ENCODE measurements around the gene DDX39A.
"Not testable (repeated sequence)": the region's sequence is repeated elsewhere in the genome, so short reads cannot be mapped to it uniquely, and the experiment has no call there.

DDX39A gene

DNA sequence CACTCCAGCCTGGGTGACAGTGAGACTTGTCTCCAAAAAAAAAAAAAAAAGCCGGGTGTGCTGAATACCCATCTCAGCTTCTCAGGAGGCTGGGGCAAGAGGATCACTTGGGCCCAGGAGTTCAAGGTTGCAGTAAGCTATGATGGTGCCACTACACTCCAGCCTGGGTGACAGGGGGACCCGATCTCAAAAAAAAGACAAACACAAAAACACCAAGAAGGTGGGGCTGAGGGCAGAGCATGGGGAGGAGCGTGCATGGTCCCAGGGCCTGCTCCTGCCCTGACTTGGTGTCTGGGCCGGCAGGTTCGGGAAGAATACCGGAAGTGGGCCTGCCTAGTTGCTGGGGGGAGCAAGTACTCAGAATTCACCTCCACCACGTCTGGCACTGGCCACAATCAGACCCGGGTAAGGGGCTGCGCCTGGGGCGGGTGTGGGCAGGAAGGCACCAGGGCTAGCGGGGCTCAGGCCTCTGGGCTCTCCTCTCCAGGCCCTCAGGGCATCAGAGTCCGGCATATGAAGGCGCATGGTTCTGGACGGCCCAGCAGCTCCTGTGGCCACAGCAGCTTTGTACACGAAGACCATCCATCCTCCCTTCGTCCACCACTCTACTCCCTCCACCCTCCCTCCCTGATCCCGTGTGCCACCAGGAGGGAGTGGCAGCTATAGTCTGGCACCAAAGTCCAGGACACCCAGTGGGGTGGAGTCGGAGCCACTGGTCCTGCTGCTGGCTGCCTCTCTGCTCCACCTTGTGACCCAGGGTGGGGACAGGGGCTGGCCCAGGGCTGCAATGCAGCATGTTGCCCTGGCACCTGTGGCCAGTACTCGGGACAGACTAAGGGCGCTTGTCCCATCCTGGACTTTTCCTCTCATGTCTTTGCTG is 11.3 kb downstream of the DDX39A start:
- no peak for FAIRE-seq

DNA sequence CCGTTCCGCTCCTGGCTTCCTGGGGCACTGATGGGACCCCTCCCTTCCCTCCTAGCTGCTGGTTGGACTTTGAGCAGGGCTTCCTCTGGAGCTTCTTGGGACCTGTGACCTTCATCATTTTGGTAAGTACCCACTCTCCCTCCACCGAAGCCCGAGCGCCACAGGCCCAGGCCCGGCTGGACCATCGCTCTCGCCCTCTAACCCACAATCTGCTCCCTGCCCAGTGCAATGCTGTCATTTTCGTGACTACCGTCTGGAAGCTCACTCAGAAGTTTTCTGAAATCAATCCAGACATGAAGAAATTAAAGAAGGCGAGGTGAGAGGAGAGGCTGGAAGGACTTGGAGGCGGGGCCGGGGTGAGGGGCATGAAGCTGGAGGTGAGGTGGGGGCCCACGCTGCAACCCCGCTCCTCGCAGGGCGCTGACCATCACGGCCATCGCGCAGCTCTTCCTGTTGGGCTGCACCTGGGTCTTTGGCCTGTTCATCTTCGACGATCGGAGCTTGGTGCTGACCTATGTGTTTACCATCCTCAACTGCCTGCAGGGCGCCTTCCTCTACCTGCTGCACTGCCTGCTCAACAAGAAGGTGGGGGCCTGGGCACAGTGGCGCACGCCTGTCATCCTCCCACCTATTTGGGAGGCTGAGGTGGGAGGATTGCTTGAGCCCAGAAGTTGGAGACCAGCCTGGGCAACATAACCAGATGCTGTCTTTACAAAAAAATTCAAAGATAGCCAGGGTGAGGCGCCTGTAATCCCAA is 12.3 kb downstream of the DDX39A start:
- no peak for FAIRE-seq

- FAIRE-seq: no peak
These were observed 13.1 kb downstream of the DDX39A start for GRCh38 chr19:14405758-14406644.

DNA sequence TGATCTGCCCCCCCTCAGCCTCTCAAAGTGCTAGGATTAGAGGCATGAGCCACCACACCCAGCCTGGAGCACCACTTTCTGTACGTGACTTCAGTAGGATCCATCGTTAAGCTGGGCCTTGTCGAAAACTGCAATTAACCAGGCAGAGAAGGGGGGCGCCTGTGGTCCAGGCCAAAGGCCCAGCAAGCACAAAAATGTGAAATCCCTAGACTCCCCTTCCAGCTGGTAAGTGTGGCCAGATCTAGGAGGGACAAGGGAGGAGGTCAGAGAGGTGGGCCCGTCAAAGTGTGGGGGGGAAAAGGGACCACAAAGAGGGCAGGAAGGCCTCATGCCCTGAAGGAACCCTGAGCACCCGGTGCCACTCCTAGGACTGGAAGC is 13.8 kb downstream of the DDX39A start:
- FAIRE-seq: no peak

DNA sequence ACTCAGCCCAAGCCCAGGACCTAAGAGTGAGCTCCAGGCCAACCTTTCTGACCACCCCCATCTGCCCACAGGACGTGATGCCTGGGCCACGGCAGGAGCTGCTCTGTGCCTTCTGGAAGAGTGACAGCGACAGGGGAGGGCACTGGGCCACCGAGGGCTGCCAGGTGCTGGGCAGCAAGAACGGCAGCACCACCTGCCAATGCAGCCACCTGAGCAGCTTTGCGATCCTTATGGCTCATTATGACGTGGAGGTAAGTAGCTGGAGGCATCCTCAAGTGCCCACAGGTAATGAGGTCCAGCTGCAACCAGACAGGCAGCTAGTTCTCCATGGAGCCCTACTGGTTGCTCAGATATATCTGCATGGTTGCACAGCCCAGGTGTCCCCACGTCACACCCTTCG is 14.8 kb downstream of the DDX39A start:
- FAIRE-seq: no peak

DNA sequence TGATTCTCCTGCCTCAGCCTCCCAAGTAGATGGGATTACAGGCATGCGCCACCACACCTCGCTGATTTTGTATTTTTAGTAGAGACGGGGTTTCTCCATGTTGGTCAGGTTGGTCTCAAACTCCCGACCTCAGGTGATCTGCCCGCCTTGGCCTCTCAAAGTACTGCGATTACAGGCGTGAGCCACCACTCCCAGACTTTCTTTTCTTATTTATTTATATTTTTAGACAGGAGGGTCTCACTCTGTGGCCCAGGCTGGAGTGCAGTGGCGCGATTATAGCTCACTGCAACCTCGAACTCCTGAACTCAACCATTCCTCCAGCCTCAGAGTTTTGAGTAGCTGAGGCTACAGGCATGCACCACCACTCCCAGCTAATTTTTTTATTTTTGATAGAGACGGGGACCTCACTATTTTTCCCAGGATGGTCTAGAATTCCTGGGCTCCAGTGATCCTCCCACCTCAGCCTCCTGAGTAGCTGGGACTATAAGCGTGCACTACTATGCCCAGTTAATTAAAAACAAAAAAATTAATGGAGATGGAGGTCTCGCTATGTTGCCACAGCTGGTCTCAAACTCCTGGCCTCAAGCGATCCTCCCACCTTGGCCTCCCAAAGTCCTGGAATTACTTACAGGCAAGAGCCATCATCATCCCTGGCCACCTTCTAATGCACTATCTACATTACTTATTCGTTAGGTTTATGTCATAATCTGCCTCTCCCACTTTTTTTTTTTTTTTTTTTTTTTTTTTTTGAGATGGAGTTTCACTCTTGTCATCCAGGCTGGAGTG is 15.8 kb downstream of the DDX39A start:
- FAIRE-seq: not testable (repeated sequence)

DNA sequence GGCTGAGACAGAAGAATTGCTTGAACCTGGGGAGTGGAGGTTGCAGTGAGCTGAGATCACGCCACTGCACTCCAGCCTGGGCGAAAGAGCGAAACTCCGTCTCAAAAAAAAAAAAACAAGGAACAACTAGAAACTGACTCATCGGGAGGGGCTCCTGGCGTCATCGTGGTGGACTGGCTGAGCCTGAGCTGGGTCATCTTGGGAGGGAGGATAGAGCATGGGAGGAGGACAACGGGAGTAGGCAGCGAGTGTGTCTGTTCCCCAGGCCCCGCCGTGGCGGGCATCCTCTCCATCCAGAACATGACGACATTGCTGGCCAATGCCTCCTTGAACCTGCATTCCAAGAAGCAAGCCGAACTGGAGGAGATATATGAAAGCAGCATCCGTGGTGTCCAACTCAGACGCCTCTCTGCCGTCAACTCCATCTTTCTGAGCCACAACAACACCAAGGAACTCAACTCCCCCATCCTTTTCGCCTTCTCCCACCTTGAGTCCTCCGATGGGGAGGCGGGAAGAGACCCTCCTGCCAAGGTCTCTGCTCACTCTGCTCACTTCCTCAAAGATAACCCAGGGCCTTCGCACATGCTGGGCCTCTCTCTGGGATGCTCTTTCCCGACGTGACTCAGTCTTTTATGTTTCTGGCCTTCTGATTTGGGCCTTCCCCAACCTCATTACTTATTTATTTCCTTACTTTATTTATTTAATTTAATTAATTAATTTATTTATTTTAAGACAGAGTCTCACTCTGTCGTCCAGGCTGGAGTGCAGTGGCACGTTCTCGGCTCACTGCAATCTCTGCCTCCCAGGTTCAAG is 16.6 kb downstream of the DDX39A start:
- FAIRE-seq: no peak

DNA sequence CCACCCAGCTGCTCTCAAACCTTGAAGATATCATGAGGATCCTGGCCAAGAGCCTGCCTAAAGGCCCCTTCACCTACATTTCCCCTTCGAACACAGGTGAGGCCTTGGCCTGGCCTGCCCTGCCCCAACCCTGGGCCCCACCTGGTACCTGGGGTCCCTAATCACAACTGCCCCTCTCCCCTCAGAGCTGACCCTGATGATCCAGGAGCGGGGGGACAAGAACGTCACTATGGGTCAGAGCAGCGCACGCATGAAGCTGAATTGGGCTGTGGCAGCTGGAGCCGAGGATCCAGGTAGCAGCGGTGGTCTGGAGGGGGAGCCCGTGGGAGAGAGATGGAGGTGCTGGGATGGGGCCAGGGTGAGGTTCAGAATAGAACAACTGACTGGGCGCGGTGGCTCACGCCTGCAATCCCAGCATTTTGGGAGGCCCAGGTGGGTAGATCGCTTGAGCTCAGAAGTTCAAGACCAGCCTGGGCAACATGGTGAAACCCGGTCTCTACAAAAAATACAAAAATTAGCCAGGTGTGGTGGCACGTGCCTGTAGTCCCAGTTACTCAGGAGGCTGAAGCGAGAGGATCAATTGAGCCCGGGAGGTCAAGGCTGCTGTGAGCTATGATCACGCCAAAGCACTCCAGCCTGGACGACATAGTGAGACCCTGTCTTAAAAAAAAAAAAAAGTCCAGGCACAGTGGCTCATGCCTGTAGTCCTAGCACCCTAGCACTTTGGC is 17.5 kb downstream of the DDX39A start:
- FAIRE-seq: no peak

- no peak for FAIRE-seq
These were observed 18.1 kb downstream of the DDX39A start for GRCh38 chr19:14400951-14401431.

DNA sequence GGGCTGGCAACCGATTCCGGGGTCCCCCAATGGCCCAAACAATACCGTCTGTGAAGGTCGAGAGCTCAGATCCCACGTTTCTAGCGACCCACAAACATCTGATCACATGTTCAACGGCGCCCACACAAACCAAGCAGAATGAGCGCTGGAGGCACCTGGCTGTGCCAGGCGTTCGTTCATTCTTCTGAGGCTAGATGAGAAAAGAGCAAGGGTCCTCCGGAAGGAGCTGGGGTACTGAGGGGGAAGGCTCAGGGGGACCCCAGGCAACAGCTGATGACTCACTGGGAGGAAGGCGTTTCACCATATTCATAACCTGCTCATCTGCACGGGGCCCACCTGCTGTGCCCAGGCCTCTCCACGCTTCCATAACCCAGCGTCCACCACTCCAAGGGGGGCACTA is 22.0 kb downstream of the DDX39A start:
- FAIRE-seq: not testable (repeated sequence)

- FAIRE-seq: not testable (repeated sequence)
These were observed 22.4 kb downstream of the DDX39A start for GRCh38 chr19:14396730-14397129.

DNA sequence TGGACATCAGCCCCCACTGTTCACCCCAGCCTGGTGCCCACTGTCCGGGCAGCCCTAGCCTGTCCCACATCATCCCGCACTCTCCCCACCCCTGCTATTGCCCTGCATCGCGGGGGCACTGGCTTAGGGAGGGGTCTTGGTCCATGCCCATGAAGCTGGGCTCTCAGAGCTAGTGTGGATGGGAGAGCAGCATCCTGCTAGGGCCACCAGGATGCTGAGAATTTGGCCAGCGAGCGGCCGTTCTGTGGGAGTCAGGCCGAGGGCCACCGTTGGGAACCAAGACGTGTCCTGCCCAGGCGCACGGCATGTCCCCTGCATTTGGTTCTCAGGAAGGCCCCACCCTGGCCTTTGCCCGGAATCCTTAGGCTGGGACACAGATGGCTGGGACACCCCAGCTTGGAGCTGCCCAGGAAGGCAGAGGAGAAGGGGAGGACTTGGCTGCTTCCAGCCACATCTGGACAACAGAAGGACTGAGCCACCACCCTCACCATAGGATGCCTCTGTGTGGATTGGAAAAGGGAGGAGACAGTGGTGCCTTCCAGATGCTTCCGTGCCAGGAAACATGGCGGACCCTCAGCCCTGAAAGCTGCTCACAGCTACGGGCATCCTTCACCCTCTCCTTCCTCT is 23.3 kb downstream of the DDX39A start:
- no peak for FAIRE-seq

DNA sequence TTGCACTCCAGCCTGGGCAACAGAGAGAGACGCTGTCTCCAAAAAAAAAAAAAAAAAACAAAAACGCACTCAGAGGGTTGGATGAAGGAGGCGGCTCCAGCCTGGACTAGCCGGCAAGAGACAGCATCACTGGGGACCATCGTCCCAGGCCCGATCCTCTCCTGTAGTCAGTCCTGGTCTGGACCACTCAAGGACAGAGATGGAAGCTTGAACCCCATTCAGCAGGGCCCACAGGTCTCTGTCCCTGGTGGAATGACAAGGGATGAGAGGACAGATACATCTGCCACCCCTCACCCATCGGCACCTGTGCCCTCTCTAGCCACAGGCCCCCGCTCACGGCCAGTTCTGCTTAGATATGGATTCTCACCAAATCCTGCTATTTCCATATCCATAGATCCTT is 23.9 kb downstream of the DDX39A start:
- FAIRE-seq: no peak

- FAIRE-seq: no peak
These were observed 25.0 kb downstream of the DDX39A start for GRCh38 chr19:14394167-14394566.

GRCh38 chr19:14393329-14393728 is 25.8 kb downstream of the DDX39A start:
- FAIRE-seq: no peak

- no peak for FAIRE-seq
These were observed 27.9 kb downstream of the DDX39A start for GRCh38 chr19:14391156-14391821.

- FAIRE-seq: no peak
These were observed 28.6 kb downstream of the DDX39A start for GRCh38 chr19:14390548-14390947.

- FAIRE-seq: no peak
These were observed 33.6 kb downstream of the DDX39A start for GRCh38 chr19:14385492-14385891.

Data from islet of Langerhans (tissue), 1 donor.